HG03135 (cell line): ENCODE data around the gene TEC.

Experiments used
- ATAC-seq: cut with Tn5 transposase; IDR thresholded peaks from one replicate; pipeline ENCODE4 v1.9.1; 2021; ENCODE audit warnings: mild to moderate bottlenecking, moderate library complexity; ENCODE audit not compliant: unreplicated experiment

Gene TEC

DNA sequence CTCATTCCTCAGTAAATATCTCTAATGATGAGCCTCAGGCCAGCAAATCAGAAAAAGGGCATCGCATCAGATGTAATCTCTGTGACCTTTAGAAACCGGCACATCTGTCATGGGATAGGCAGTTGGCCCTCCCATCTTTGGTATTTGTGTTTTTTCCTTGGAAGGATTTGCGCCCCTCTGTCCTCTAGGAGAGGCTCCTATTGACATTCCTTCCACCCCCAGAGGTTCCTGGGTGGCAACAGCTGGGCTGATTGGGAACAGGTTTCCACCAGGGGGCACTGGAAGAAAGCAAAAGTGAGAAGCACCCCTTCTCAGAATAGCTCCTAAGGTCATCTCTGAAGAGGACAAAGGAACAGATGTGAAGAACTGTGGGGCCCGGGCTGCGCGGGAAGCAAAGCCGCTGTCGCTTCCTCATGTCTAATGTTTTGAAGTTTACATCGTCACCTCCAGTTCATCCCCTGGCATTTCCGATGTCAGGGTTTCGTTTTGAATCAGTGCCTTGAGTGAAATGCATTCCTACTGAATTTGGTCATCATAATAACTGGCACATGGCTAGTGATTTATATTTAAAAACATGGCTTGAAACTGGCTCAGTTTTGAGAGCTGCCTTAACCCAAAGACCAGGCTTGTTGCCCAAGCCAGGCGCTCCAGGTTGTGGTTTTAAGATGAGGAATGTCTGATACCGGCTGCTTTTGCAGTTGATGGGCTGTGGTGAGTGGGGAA is 141.8 kb downstream of the TEC start:
- peak; percentile 80 for ATAC-seq

DNA sequence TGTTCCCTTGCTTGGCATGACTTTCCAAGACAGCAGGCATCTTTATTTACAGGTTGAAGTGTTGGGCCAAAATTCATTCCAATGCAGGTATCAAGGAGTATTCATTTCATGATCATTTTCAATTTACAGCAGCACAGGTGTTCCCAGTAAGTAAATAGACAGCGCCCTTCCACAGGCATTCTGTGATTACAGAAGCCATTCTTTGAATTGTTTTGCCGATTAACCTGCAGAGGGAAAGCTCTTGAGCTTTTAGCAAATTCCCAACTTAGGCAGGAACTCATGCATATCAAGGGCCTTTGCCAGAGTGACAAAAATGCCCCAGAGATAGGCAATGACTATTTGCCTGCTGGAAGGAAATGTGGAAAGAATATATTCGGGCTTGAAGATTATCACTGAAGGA is 142.4 kb downstream of the TEC start:
- no peak for ATAC-seq

DNA sequence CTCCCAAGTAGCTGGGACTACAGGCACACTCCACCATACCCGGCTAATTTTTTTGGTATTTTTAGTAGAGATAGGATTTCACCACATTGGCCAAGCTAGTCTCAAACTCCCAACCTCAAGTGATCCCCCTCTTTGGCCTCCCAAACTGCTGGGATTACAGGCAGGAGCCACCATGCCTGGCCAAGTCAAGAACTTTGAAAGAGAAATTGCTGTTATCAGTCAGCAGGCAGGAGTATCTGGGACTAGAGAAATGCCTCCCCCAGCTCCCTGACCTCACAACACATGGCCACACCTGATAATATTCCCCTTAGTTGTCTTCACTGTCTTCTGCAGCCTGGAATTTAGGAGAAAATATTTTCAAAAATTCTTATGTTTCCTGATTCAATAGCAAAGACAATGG is 143.0 kb downstream of the TEC start:
- ATAC-seq, result no peak

DNA sequence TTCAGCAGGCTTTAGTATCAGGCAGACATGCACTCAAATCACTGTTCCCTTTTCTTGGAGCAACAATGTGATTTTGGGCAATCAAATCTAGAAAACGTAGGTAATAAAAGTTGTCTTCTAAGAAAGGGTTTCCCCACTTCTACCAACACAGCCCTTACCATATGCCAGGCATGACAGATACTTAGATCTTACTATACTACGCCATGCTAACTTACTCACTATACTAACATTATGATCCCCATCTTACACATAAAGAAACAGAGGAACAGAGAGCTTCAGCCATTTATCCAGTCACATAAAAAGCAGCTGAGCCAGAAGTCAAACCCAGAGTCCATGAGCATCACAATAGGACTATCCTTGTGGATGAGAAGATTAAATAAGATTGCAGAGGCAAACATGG is 144.8 kb downstream of the TEC start:
- no peak for ATAC-seq

DNA sequence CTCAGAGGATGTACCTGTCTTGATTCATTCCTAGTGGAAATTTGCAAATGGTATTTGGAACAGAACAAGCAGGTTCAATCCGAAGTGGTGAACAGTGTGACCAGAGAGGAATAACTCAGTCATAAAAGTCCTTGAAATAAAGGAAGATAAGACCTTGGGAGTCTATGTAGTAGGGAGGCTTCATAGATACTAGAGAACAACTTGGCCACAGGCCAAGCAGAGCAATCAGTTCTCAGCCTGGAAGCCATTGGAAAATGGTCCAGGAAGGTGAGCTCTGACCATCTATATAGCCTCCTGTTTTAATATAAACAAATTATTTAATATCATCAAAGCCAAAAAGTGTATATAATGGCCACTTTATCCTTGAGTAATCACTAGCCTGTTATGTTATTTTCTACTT is 146.9 kb downstream of the TEC start:
- no peak for ATAC-seq

DNA sequence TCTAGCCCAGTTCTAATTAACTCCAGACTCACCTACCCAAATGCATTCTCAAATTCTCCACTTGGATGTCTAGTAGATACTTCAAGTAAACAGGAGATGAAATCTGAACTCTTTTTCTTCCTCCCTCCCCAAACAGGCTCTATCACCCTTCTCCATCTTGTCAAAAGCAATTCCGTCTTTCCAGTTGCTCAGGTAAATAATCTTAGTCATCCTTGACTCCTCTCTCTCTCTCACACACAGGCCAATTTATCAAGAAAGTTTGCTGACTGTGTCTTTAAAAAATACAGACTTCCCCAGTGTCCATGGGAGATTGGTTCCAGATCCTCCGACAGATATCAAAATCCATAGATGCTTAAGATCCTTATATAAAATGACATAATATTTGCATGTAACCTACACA is 148.5 kb downstream of the TEC start:
- ATAC-seq, result no peak

DNA sequence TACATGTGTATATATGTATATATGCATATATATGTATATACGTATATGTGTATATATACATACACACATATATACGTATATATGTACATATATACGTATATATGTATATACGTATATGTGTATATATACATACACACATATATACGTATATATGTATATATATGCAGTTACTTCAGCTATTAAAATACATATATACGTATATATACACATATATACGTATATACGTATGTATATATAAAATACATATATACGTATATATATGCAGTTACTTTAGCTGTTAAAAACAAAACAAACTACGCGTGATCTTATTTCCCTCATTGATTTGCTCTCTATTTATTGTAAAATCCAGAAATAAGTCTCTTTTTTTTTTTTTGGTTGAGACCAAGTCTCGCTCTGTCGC is 149.5 kb downstream of the TEC start:
- no peak for ATAC-seq

DNA sequence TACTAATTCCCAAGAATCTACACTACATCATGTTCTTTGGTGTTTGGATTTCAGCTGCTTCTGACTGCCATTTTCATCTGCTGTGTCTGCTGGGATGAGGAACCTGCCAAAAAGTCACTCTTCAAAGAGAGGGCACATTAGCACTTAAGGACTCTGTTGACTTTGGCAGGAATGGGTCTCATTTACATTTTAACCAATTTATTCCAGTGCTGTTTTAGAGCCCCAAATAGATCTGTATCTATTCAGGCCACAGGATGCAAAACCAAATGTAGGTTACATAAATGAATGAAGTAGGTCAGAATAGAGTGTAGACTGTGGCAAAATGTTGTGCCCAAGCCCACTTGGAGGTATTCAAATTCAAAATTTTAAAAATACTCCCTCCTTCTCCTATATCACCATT is 150.0 kb downstream of the TEC start:
- ATAC-seq, result no peak

DNA sequence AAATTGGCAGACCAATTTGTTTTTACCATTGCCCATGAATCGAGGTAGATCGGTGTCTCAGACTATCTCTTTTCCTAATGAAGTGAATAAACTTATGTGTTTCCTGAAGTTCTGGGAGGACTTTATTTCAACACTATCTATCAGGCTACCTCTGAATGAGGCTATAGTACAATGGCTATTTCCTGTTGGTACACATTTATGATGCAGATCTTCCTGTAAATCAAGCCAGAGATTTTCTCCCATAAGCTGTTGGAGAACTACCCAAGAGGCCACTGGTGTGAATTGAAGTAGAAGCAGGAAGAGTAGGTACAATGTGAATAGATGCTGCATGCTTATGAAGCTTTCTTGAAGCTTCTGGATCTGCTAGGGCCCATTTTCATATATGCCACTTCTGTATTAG is 151.6 kb downstream of the TEC start:
- no peak for ATAC-seq

DNA sequence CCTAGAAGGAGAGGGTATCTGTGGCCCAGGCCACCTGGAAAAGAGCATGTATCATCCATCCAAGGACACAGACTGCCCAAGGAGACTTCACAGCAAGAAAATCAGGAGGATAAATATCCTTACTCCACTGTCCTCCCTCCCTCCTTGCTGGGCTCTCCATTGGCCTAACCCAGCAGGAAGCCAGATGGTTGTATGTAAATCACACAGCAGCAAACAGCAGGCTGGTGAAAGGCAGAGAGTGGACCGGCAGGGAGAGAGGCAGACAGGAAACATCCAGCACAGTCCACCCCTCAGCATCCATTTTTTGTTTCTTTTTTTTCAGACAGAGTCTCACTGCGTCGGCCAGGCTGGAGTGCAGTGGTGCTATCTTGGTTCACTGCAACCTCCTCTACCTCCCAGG is 153.1 kb downstream of the TEC start:
- no peak for ATAC-seq

DNA sequence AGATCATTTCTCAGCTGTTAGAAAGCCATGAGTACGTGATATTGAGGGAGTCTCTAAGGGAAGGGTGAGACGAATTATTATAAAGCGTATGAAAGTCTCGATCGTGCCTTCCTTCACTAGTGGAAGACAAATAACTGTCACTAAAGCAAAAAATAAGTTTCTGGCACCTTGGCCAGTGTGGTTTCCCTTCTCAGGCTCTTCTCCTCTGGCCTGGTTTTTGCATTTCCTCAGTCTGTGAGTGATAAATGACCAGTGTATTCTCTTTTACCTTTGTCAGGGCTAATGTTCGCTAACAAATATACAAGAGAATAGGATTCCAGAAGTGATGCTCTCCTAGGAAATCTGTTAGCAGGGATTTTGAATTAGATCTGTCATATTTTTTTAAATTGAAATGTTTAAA is 155.2 kb downstream of the TEC start:
- ATAC-seq, result no peak

DNA sequence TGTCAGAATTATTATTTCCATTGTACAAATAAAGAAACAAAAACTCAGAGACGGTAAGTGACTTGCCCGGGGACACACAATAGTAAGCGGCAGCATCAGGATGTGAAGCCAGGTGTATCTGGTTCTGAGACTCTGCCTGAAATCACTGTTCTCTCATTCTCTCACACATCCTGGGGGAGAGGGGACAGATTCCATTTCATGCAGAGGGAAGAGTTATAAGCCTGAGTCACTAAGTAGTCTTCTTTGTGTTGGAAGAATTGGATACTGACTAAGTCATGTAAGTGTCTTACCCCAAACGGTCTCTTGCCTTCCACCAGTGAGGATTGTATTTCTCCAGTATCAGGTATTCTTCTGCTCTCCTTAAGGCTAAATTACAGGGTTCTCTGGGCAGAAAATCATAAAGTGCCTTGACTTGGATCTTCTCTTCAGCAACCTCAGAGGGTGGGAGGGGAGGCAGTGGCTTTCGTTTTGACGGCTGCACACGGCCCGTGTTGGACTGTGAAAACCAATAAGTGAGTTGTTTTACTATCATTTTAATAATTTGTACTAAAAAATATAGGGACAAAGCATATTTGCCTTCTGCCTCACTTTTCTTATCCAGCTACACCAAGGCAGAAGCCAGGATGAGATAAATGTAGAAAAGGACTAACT is 157.5 kb downstream of the TEC start:
- no peak for ATAC-seq

DNA sequence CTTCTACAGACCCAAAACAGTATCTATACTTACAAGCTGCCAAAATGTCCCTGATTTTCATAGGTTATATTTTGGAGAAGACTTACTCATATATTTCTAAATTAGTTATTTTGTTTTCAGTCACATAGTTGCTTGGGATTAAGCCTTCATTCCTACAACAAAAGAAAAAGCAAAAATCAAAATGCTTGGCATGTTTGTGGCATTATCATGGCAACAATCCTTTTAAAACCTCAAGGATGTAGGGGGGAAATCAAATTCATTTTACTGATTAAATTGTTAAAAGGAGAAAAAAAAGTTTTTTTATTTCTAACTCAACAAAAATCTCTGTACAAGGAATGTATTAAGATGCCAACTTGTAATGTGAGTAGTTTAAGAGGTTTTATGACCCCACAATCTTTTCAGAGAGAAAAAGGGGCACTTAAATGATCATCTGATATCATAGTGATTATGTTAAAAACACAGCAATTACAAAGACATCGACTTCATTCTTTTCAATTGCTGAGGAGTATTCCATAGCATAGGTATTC is 159.1 kb downstream of the TEC start:
- no peak for ATAC-seq

DNA sequence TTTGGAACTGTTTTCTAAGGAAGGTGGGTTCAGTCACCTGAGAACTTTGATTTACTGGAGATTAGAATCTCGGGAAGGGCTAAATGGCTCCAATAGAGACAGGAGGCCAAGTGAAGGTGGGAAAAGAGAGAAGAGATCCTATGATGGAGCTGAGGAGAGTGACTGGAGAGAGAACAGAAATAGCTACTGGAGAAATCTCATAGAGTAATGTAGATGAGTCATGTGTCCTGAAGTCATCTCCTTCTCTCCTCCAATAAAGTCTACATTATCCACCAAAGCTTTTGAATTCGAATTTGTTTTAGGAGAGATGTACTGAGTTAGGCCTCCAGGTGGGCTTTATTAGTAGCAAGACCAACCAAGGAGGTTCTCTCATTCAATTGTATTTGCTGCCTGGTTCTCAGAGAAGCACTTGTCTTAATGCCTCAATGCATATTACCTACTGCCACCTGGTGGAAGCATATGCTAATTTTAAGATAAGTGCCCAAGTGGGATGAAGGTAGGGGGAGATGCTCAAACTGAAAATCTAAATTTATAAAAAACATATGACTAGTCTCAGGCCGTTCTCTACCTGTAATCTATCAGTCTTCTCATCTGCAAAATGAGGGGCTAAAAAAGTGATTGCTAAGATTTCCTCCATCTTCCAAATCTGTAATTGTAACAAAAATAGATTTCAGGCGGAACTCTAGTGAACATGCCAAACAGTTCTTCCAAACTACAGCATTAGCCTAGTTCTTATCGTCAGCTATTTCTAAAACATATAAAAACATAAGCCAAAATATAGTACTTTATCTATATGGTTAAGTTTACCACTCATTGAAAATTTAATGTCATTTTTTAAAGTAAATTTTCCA is 160.0 kb downstream of the TEC start:
- ATAC-seq, result peak; percentile 85

DNA sequence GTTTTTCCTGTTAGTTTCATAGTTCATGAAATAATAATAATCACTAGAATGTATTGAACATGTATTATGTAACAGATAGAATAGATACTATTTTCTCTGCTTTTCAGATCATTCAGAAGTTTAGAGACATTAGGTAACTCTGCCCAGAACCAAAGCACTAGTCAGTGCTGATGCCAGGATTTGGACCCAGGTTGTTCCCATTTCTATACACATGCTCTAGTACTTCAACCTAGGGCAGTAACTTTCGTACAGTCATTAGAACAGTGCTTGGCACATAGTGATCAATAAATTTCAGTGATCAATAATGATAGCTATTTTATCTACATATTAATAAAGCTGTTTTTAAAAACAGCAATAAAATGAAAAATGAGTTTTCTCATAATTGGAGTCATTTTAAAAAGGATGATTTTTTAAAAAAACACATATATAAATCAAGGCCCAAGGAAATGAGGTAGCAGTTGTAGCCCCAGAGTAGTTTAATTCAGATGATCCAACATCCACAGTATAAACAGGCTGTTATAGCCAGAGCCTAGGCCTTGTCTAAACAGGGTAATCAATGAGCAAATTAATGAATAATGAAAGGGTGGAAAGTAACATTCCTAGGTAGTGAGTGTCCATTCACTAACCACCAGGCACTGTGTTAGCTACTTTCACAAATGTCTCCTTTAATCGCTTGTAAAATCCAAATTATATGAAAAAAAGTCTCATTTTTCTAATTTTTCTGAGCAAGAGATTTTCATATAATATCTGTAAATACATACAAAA is 161.1 kb downstream of the TEC start:
- no peak for ATAC-seq

DNA sequence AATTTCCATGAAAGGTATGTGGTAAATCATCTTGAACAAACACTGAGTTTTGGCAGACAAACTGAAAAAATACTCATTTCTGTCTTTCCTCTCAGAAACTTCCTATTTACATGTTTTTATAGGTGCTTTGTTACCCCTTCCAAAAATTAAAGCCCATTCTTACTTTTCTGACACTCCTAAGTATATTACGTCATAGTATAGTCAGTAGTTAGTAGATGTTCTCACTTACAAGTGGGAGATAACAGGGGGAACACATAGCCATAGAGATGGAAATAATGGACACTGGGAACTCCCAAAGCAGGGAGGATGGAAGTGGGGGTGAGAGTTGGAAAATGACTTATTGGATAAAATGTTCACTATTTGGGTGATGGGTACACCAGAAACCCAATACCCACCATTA is 164.4 kb downstream of the TEC start:
- no peak for ATAC-seq

DNA sequence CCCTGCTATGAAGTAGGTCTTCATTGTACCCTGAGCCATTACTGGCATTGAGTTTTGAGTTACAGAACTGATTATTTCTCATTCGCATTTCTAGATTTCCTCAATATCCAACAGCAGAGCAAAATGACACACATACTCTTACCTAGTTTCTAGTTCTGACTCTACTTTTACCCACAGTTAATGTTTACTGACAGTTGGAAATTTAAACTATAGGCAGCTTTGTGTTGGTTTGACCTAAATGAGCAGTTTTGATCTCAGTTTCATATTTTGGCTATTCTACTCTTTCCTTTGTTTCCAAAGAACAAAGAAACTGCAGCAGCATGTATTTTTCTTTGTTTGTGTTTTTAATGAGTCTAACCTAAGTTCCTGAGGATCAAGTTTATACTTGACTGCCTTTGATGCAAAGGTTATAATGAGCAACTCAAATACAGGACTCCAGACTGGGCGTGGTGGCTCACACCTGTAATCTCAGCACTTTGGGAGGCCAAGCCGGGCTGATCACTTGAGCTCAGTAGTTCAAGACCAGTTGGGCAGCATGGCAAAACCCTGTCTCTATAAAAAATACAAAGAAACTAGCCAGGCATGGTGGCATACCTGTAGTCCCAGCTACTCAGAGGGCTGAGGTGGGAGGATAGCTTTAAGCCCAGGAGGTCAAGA is 166.0 kb downstream of the TEC start:
- peak; percentile 82 for ATAC-seq

DNA sequence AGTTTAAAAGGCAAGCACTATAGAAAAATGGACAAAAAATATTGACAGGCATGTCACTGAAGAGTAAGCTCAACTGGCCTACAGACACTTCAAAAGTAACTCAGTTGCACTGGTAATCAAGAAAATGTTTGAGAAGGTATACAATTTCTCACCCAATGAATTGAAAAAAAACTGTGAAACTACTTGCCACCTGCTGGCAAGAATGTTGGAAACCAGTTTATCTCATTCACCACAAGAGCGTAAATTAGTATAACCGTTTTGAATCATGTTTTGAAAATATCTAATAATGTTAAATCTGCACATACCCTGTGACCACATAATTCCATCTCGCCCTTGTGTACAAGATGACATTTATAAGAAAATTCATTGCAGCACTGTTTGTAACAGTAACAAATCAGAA is 167.3 kb downstream of the TEC start:
- no peak for ATAC-seq

DNA sequence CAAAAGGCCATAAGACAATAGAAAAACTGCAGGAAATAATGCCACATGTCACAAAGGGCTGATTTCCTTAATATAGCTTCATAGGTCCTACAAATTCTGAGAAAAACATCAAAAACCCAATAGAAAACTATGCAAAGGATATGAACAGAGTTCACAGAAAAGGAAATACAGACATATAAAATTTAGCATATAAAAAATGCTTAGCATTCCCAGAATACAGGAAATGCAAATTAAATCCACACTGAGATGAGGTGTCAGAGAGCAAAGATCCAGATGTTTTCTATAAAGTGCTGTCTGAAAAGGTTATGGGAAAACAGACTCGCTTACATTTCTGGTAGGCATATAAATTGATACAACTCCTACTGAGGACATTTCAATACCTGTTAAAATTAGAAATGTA is 169.4 kb downstream of the TEC start:
- no peak for ATAC-seq

DNA sequence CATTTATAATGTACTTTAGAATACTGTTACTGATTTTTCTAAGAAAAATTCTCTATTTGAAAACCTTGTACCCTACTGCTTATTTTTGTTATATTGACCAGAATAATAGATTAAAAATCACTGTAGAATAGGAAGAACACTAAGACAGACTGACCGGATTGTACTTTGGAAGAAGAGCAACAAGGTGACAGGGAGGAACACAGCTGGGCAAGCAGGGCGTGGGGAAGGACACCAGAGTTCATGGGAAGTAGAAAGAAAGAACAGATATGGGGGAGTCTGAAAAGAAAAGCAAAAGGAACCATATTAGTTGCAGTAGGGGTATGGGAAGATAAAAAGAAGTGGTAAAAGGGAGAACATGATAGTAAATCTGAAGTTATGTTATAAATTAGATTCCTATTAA is 174.2 kb downstream of the TEC start:
- ATAC-seq, result no peak
